Measurements from ENCODE around the gene CACNA2D2.

CACNA2D2 gene

GRCh38 chr3:50534681-50535330 is 31.4 kb upstream of the CACNA2D2 start:
- DNase-seq (ENCODE audit: low read depth): no peak
- TF ChIP-seq CTCF (IDR thresholded peaks at IDR 0.05; ENCODE audit: low read length, missing control alignments): no peak
- H3K4me3 ChIP-seq (replicated peaks; ENCODE audit: low read depth, low read length): no peak overlapping the region

GRCh38 chr3:50533807-50534461 is 30.5 kb upstream of the CACNA2D2 start:
- no peak overlapping the region for H3K4me3 ChIP-seq (replicated peaks; ENCODE audit: low read depth, low read length)
- DNase-seq (ENCODE audit: low read depth): no peak
- no peak for TF ChIP-seq CTCF (IDR thresholded peaks at IDR 0.05; ENCODE audit: low read length, missing control alignments)

GRCh38 chr3:50533316-50533715 is 29.9 kb upstream of the CACNA2D2 start:
- no peak for DNase-seq (ENCODE audit: low read depth)
- H3K4me3 ChIP-seq (replicated peaks; ENCODE audit: low read depth, low read length): no peak overlapping the region
- no peak for TF ChIP-seq CTCF (IDR thresholded peaks at IDR 0.05; ENCODE audit: low read length, missing control alignments)

GRCh38 chr3:50532062-50532705 is 28.8 kb upstream of the CACNA2D2 start:
- no peak for TF ChIP-seq CTCF (IDR thresholded peaks at IDR 0.05; ENCODE audit: low read length, missing control alignments)
- no peak for DNase-seq (ENCODE audit: low read depth)
- H3K4me3 ChIP-seq (replicated peaks; ENCODE audit: low read depth, low read length): no peak overlapping the region

GRCh38 chr3:50531201-50531600 is 27.8 kb upstream of the CACNA2D2 start:
- no peak overlapping the region for H3K4me3 ChIP-seq (replicated peaks; ENCODE audit: low read depth, low read length)
- TF ChIP-seq CTCF (IDR thresholded peaks at IDR 0.05; ENCODE audit: low read length, missing control alignments): no peak
- DNase-seq (ENCODE audit: low read depth): no peak

GRCh38 chr3:50530001-50530970 is 26.9 kb upstream of the CACNA2D2 start:
- H3K4me3 ChIP-seq (replicated peaks; ENCODE audit: low read depth, low read length): no peak overlapping the region
- no peak for DNase-seq (ENCODE audit: low read depth)
- no peak for TF ChIP-seq CTCF (IDR thresholded peaks at IDR 0.05; ENCODE audit: low read length, missing control alignments)
